H9 (cell line): ENCODE data around the gene HPCAL1. TPM values are rescaled to one million over a fixed set of nuclear protein-coding genes. Genes with fewer than 3 reads are reported as not detected.

ENCODE experiments used
- DNase-seq: peaks from one replicate; pipeline ENCODE4 v3.0.0-alpha.2; 2017
- H2AFZ ChIP-seq: one replicate; pipeline ENCODE4 v1.6.1; 2013; ENCODE audit warnings: mild to moderate bottlenecking, low read length, control low read depth, moderate library complexity
- H2AK5ac ChIP-seq: 2 replicates; pipeline ENCODE4 v1.6.1; 2013; ENCODE audit warnings: low read length, control low read depth, mixed read lengths; ENCODE audit not compliant: insufficient read length
- H2BK120ac ChIP-seq: one replicate; pipeline ENCODE4 v1.6.1; 2013; ENCODE audit warnings: low read depth, mild to moderate bottlenecking, low read length, control low read depth, inconsistent platforms; ENCODE audit not compliant: poor library complexity, severe bottlenecking
- H2BK12ac ChIP-seq: 2 replicates; pipeline ENCODE4 v1.6.1; 2013; ENCODE audit warnings: low read length, control low read depth, mixed read lengths, low read depth; ENCODE audit not compliant: insufficient read length
- H2BK15ac ChIP-seq: 2 replicates; pipeline ENCODE4 v1.6.1; 2013; ENCODE audit warnings: low read depth, low read length, control low read depth
- H2BK20ac ChIP-seq: one replicate; pipeline ENCODE4 v1.6.1; 2013; ENCODE audit warnings: low read depth, mild to moderate bottlenecking, low read length, control low read depth, inconsistent platforms; ENCODE audit not compliant: poor library complexity, severe bottlenecking
- H2BK5ac ChIP-seq: 2 replicates; pipeline ENCODE4 v1.6.1; 2013; ENCODE audit warnings: low read length, control low read depth, mixed read lengths; ENCODE audit not compliant: insufficient read length
- H3K14ac ChIP-seq: 2 replicates; pipeline ENCODE4 v1.6.1; 2013; ENCODE audit warnings: low read length, control low read depth; ENCODE audit not compliant: insufficient read depth
- H3K18ac ChIP-seq: 2 replicates; pipeline ENCODE4 v1.6.1; 2013; ENCODE audit warnings: low read depth, mild to moderate bottlenecking, mixed read lengths, low read length, control low read depth; ENCODE audit not compliant: insufficient read length
- H3K23ac ChIP-seq: 2 replicates; pipeline ENCODE4 v1.6.1; 2013; ENCODE audit warnings: low read length, control low read depth, mixed read lengths, low read depth; ENCODE audit not compliant: insufficient read length
- H3K23me2 ChIP-seq: 2 replicates; pipeline ENCODE4 v1.6.1; 2013; ENCODE audit warnings: low read depth, mild to moderate bottlenecking, mixed read lengths, low read length, control low read depth; ENCODE audit not compliant: insufficient read length, poor library complexity, severe bottlenecking
- H3K27ac ChIP-seq: 2 replicates; pipeline ENCODE4 v1.5.1; 2013; ENCODE audit warnings: low read length, control low read depth, mixed read lengths, low read depth; ENCODE audit not compliant: insufficient read length
- H3K27me3 ChIP-seq: 2 replicates; pipeline ENCODE4 v1.6.1; 2013; ENCODE audit warnings: low read length, control low read depth, inconsistent platforms; ENCODE audit not compliant: insufficient read depth
- H3K4ac ChIP-seq: 2 replicates; pipeline ENCODE4 v1.6.1; 2013; ENCODE audit warnings: low read depth, mild to moderate bottlenecking, control low read depth, inconsistent platforms, low read length, moderate library complexity
- H3K4me1 ChIP-seq: 2 replicates; pipeline ENCODE4 v1.6.1; 2013; ENCODE audit warnings: low read length, control low read depth, inconsistent platforms; ENCODE audit not compliant: insufficient read depth
- H3K4me2 ChIP-seq: 2 replicates; pipeline ENCODE4 v1.6.1; 2013; ENCODE audit warnings: low read length, control low read depth, mixed read lengths; ENCODE audit not compliant: insufficient read length, insufficient read depth
- H3K56ac ChIP-seq: 2 replicates; pipeline ENCODE4 v1.6.1; 2013; ENCODE audit warnings: low read depth, mild to moderate bottlenecking, mixed read lengths, low read length, control low read depth; ENCODE audit not compliant: insufficient read length
- H3K79me1 ChIP-seq: 2 replicates; pipeline ENCODE4 v1.6.1; 2013; ENCODE audit warnings: low read depth, mild to moderate bottlenecking, moderate library complexity, low read length, control low read depth, inconsistent platforms; ENCODE audit not compliant: insufficient read depth, poor library complexity, severe bottlenecking
- H3K79me2 ChIP-seq: 2 replicates; pipeline ENCODE4 v1.6.1; 2013; ENCODE audit warnings: low read length, control low read depth, inconsistent platforms; ENCODE audit not compliant: insufficient read depth
- H3K9ac ChIP-seq: 2 replicates; pipeline ENCODE4 v1.6.1; 2013; ENCODE audit warnings: low read length, control low read depth, mixed read lengths; ENCODE audit not compliant: insufficient read length; ENCODE audit errors: extremely low read depth
- H3K9me3 ChIP-seq: one replicate; pipeline ENCODE4 v1.6.1; 2013; ENCODE audit warnings: low read depth, low read length, inconsistent platforms; ENCODE audit not compliant: control insufficient read depth
- H3T11ph ChIP-seq: one replicate; pipeline ENCODE4 v1.6.1; 2013; ENCODE audit warnings: mild to moderate bottlenecking, low read length, control low read depth, inconsistent platforms
- H4K20me1 ChIP-seq: one replicate; pipeline ENCODE4 v1.6.1; 2013; ENCODE audit not compliant: control insufficient read depth, insufficient read length, insufficient read depth
- H4K5ac ChIP-seq: 2 replicates; pipeline ENCODE4 v1.6.1; 2013; ENCODE audit warnings: low read depth, mild to moderate bottlenecking, mixed read lengths, low read length, control low read depth; ENCODE audit not compliant: insufficient read length
- H4K8ac ChIP-seq: replicated peaks from 2 replicates; pipeline ENCODE4 v1.6.1; 2013; ENCODE audit warnings: low read length, control low read depth, mixed read lengths, low read depth; ENCODE audit not compliant: insufficient read length
- H4K91ac ChIP-seq: 2 replicates; pipeline ENCODE4 v1.6.1; 2013; ENCODE audit warnings: low read depth, mild to moderate bottlenecking, moderate library complexity, mixed read lengths, low read length, control low read depth; ENCODE audit not compliant: insufficient read length
- H3K27ac Mint-ChIP-seq, 3 experiments: 2 replicates in 2 of 3; 3 replicates in 1 of 3; pipeline ENCODE4 v1.8.0; 2020 to 2021; ENCODE audit warnings: mixed read lengths in 3 of 3, mild to moderate bottlenecking in 1 of 3, moderate library complexity in 1 of 3
- H3K27me3 Mint-ChIP-seq: 2 replicates; pipeline ENCODE4 v1.8.0; 2021; ENCODE audit warnings: low read depth, mild to moderate bottlenecking, moderate library complexity, mixed read lengths
- H3K36me3 Mint-ChIP-seq, 3 experiments: 2 replicates in 2 of 3; 3 replicates in 1 of 3; pipeline ENCODE4 v1.8.0; 2020 to 2021; ENCODE audit warnings: low read depth in 3 of 3, mixed read lengths in 3 of 3; ENCODE audit not compliant: insufficient read depth in 1 of 3
- H3K4me1 Mint-ChIP-seq, 2 experiments: 2 replicates each; pipeline ENCODE4 v1.8.0; 2020; ENCODE audit warnings: mixed read lengths in 2 of 2
- H3K4me3 Mint-ChIP-seq, 2 experiments: 2 replicates in 1 of 2; 3 replicates in 1 of 2; pipeline ENCODE4 v1.8.0; 2020 to 2021; ENCODE audit warnings: mild to moderate bottlenecking in 2 of 2, mixed read lengths in 2 of 2, moderate library complexity in 1 of 2
- H3K9me3 Mint-ChIP-seq, 2 experiments: 2 replicates in 1 of 2; 3 replicates in 1 of 2; pipeline ENCODE4 v1.8.0; 2020; ENCODE audit warnings: mild to moderate bottlenecking in 2 of 2, mixed read lengths in 2 of 2, moderate library complexity in 1 of 2
- WGBS: extraction: QIAGEN DNeasy Blood & Tissue Kit; methylation state at CpG from one replicate; pipeline ENCODE4 v1.1.7; 2013; ENCODE audit warnings: missing lambda C conversion rate, low lambda C conversion rate, mixed read lengths; ENCODE audit not compliant: insufficient read length; ENCODE audit errors: extremely low coverage; 5-methylcytosine and 5-hydroxymethylcytosine counted together
- total RNA-seq: library from RNA; stranded (reverse); gene quantifications from 2 replicates; pipeline ENCODE4 v1.2.1, GENCODE V29; 2021
- TF ChIP-seq, protein P1 (sequence below): fragments of 200-600 bp; sonication (generic); conservative IDR thresholded peaks from 3 replicates; pipeline ENCODE4 v1.8.0; 2021; ENCODE audit warnings: antibody characterized with exemption, mild to moderate bottlenecking

Gene HPCAL1
- total RNA-seq, 1 experiment from 2014 or later = 4.7 TPM

- Histone ChIP-seq H2BK15ac (no peak overlapping the region), H4K8ac (no peak overlapping the region), H4K20me1 (no peaks in the 10 kb centered on the region), H2AFZ (no peak overlapping the region), H2BK5ac (no peak overlapping the region), H3K4me2 (no peak overlapping the region), H3T11ph (no peak overlapping the region), H3K9me3 (no peaks in the 10 kb centered on the region), H2AK5ac (no peak overlapping the region), H3K23me2 (no peaks in the 10 kb centered on the region), H3K4me1 (peaks cover 3% of the 10 kb centered on the region; the same call in 1 of the 2 replicates), H3K9ac (no peak overlapping the region), H3K27ac (no peak overlapping the region), H3K14ac (no peak overlapping the region), H3K23ac (no peak overlapping the region), H2BK120ac (no peak overlapping the region), H2BK20ac (no peak overlapping the region), H4K91ac (no peak overlapping the region), H3K4ac (no peak overlapping the region), H3K79me1 (no peaks in the 10 kb centered on the region), H3K18ac (no peak overlapping the region), H3K79me2 (no peaks in the 10 kb centered on the region), H4K5ac (no peak overlapping the region), H3K27me3 (no peaks in the 10 kb centered on the region), H3K56ac (no peak overlapping the region), H2BK12ac (no peak overlapping the region)
- Mint-ChIP-seq H3K4me1 (peaks cover 0 to 19% of the 10 kb centered on the region in 2 experiments; a peak in 2 of 4 replicates), H3K9me3 (no peaks in the 10 kb centered on the region), H3K27ac (no peak overlapping the region; a peak in 1 of 7 replicates), H3K4me3 (no peak overlapping the region), H3K27me3 (peaks cover 1% of the 10 kb centered on the region; the same call in 1 of the 2 replicates), H3K36me3 (no peaks in the 10 kb centered on the region)
- DNase-seq = no peak
- TF ChIP-seq, protein P1, sequence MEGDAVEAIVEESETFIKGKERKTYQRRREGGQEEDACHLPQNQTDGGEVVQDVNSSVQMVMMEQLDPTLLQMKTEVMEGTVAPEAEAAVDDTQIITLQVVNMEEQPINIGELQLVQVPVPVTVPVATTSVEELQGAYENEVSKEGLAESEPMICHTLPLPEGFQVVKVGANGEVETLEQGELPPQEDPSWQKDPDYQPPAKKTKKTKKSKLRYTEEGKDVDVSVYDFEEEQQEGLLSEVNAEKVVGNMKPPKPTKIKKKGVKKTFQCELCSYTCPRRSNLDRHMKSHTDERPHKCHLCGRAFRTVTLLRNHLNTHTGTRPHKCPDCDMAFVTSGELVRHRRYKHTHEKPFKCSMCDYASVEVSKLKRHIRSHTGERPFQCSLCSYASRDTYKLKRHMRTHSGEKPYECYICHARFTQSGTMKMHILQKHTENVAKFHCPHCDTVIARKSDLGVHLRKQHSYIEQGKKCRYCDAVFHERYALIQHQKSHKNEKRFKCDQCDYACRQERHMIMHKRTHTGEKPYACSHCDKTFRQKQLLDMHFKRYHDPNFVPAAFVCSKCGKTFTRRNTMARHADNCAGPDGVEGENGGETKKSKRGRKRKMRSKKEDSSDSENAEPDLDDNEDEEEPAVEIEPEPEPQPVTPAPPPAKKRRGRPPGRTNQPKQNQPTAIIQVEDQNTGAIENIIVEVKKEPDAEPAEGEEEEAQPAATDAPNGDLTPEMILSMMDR = peak; percentile 11; the same call in 1 of the 3 replicates
- no CpG with 5 or more reads among the region's 16 CpGs for whole genome bisulfite sequencing
Observed at GRCh38 chr2:10346929-10347561, 44.3 kb downstream of the HPCAL1 start.
